D721Med (cell line): ENCODE results near the gene SHLD1.
"Not testable (repeated sequence)": the region's sequence is repeated elsewhere in the genome, so short reads cannot be mapped to it uniquely, and the experiment has no call there.

Source experiments
- DNase-seq: peaks from one replicate; pipeline ENCODE4 v3.0.0; 2011; ENCODE audit warnings: low spot score; ENCODE audit not compliant: insufficient read length
- FAIRE-seq: peaks from 2 replicates; lab custom pipeline; 2011; peaks lifted over from hg19 to GRCh38; lab: Jason Lieb, UNC
- TF ChIP-seq, protein P1 (sequence below): IDR thresholded peaks from 2 replicates; pipeline ENCODE4 v1.5.1; 2012; ENCODE audit warnings: mild to moderate bottlenecking, control low read depth; ENCODE audit not compliant: insufficient read depth; ENCODE audit errors: missing control alignments

Gene SHLD1

DNA sequence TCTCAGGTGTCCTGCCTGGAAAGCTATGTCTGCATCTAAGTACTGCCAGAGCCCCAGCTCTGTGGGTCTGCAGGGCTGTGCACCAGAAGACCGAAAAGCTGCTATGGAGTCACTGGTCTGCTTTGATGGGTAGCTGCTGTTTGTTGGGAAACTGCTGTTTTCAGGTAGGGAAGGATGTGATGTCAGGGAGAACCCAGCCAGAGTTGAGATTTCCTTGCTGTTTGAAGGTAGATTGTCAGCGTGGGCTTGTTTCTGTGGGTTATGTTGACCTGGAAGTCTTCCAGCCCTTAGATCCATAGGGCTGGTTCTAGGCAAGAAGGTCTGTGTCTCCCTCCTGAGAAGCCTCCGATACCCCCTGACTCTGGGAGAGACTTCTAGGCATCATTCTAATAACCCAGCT, 12.2 kb upstream of the SHLD1 start:
- DNase-seq (no peak), FAIRE-seq (no peak)
- TF ChIP-seq, protein P1, sequence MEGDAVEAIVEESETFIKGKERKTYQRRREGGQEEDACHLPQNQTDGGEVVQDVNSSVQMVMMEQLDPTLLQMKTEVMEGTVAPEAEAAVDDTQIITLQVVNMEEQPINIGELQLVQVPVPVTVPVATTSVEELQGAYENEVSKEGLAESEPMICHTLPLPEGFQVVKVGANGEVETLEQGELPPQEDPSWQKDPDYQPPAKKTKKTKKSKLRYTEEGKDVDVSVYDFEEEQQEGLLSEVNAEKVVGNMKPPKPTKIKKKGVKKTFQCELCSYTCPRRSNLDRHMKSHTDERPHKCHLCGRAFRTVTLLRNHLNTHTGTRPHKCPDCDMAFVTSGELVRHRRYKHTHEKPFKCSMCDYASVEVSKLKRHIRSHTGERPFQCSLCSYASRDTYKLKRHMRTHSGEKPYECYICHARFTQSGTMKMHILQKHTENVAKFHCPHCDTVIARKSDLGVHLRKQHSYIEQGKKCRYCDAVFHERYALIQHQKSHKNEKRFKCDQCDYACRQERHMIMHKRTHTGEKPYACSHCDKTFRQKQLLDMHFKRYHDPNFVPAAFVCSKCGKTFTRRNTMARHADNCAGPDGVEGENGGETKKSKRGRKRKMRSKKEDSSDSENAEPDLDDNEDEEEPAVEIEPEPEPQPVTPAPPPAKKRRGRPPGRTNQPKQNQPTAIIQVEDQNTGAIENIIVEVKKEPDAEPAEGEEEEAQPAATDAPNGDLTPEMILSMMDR = no peak

DNA sequence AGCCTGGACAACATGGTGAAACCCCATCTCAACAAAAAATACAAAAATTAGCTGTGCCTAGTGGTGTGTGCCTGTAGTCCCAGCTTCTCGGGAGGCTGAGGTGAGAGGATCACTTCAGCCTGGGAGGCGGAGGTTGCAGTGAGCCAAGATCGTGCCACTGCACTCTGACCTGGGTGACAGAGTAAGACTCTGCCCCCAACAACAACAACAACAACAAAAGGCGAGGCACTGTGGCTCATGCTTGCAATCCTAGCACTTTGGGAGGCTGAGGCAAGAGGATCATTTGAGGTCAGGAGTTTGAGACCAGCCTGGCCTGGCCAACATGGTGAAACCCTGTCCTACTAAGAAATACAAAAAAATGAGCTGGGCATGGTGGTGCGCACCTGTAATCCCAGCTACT, 9.6 kb upstream of the SHLD1 start:
- FAIRE-seq, DNase-seq: not testable (repeated sequence)

DNA sequence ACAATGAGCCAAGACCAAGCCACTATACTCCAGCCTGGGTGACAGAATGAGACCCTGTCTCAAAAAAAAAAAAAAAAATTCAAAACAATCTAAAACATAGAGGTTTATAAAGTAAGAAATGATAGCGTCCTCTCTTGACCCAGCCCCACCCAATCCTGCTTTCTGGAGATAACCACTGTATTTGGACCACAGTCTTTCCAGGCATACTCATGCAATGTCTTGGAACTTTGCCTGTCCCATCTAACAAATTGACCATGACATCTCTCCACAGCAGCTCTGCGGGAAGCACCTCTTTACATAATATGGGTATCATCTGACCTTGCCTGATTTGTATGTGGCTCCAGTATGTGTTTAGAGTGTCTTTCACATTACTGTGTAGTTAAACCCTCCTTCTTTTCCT, 9.1 kb upstream of the SHLD1 start:
- DNase-seq (no peak), FAIRE-seq (no peak)
- TF ChIP-seq, protein P1 = no peak

DNA sequence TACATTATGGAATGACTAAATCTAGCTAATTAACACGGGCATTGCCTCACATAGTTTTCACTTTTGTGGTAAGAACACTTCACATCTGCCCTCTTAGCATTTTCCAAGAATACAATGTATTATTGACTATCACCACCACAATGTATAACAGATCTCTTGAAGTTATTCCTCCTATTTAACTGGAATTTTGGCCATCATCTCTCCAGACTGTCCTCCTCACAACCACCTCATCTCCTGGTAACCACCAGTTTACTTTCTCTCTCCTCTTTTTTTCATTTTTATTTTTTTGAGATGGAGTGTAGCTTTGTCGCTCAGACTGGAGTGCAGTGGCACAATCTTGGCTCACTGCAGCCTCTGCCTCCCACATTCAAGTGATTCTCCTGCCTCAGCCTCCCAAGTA, 8.2 kb upstream of the SHLD1 start:
- FAIRE-seq (no peak), DNase-seq (no peak)
- TF ChIP-seq, protein P1 = no peak

DNA sequence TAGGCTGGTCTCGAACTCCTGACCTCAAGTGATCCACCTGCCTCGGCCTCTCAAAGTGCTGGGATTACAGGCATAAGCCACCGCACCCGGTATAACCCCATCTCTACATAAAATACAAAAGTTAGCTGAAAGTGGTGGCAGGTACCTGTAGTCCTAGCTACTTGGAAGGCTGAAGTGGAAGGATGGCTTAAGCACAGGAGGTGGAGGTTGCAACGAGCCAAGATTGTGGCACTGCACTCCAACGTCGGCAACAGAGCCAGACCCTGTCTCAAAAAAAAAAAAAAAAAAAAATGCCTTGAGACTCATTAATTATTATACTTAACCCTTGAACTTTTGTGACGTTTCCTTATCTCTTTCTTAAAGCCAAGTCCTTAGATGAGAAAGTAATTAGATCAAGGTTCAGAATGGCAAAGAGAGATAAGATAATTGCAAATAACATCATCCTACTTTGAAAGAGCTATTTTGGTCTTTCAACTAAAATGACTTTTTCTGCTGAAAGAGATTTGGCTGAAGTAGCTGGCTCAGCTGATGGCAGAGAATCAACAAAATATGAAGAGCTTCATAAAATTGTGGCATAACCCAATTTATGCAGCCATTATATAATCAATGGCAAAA, 4.7 kb upstream of the SHLD1 start:
- no peak for FAIRE-seq
- no peak for DNase-seq
- TF ChIP-seq, protein P1 = no peak

DNA sequence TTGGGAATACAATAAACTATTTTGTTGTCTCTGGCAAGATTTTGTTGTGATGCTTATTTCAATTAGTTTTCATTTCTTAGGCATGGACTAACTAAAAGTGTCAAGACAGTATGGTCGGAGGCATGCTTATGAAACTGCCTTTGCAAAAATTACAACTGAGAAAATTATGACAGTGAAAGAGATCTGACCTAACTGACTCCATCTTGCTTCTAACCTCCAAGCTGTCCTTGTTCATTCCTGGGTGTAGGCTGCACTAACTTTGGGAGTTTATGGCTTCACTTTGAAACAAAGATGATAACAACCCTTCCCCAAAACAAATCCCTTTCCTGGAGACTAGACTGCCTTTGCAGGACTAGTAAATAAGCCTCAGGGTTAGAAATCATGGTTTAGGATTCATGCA, 4.1 kb upstream of the SHLD1 start:
- DNase-seq = no peak
- no peak for FAIRE-seq
- TF ChIP-seq, protein P1 = no peak

DNA sequence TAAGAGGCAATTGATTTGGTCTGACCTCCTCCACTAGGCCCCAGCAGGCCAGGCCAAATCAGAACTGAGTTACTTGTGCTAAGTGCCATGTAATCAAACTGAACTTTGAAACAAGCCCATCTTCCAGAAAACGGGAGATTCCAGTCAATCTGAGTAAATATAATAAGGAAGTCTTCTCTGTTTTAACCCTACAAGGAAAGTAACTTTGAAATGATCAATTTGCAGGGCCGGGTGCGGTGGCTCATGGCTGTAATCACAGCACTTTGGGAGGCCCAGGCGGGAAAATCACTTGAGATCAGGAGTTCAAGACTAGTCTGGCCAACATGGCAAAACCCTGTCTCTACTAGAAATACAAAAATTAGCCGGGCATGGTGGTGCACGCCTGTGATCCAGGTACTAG, 2.0 kb upstream of the SHLD1 start:
- FAIRE-seq (no peak), DNase-seq (no peak)
- TF ChIP-seq, protein P1 = no peak

DNA sequence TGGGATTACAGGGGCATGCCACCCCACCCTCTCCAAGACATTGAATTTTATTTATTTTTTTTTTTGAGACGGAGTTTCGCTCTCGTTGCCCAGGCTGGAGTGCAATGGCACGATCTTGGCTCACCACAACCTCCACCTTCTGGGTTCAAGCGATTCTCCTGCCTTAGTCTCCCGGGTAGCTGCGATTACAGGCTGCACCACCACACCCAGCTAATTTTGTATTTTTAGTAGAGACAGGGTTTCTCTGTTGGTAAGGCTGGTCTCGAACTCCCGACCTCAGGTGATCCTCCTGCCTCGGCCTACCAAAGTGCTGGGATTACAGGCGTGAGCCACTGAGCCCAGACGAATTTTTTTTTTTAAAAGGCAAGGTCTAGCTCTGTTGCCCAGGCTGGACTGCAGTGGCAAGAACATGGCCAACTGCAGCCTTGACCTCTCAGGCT, 669 bp upstream of the SHLD1 start:
- not testable (repeated sequence) for FAIRE-seq

More for the DNA sequence above, 669 bp upstream of the SHLD1 start:
- not testable (repeated sequence) for DNase-seq
